Activated T-helper 9 cell treated with anti-CD3 and anti-CD28 coated beads, Interleukin-2, amount 50 U/mL, for 16 hours (primary cell): Measurements from ENCODE around the gene ZC3H8.
"Not testable (repeated sequence)": the region's sequence is repeated elsewhere in the genome, so short reads cannot be mapped to it uniquely, and the experiment has no call there.

Source experiments
- DNase-seq: peaks from one replicate; pipeline ENCODE4 v3.0.0-alpha.2; 2020; ENCODE audit warnings: low read depth

Gene ZC3H8

GRCh38 chr2:112254466-112255240, at the start of gene ZC3H8:
ZC3H8 (minus strand) TSS chr2:112255042; CDS start chr2:112254981, 61 bp downstream.
- peak; percentile 95 for DNase-seq

GRCh38 chr2:112304298-112304941, 49.6 kb upstream of the ZC3H8 start:
- DNase-seq: no peak

- no peak for DNase-seq
These were observed 47.1 kb upstream of the ZC3H8 start for GRCh38 chr2:112301973-112302372.

- DNase-seq: no peak
These were observed 46.3 kb upstream of the ZC3H8 start for GRCh38 chr2:112301171-112301584.

- no peak for DNase-seq
These were observed 41.6 kb upstream of the ZC3H8 start for GRCh38 chr2:112296407-112296806.

- no peak for DNase-seq
These were observed 40.7 kb upstream of the ZC3H8 start for GRCh38 chr2:112295407-112296078.

GRCh38 chr2:112293636-112294401, 39.0 kb upstream of the ZC3H8 start:
- no peak for DNase-seq

GRCh38 chr2:112290648-112291047, 35.8 kb upstream of the ZC3H8 start:
- DNase-seq: no peak

- no peak for DNase-seq
These were observed 35.2 kb upstream of the ZC3H8 start for GRCh38 chr2:112290088-112290487.

- not testable (repeated sequence) for DNase-seq
These were observed 28.7 kb upstream of the ZC3H8 start for GRCh38 chr2:112283535-112283934.

GRCh38 chr2:112282066-112282465, 27.2 kb upstream of the ZC3H8 start:
- not testable (repeated sequence) for DNase-seq

GRCh38 chr2:112277596-112278220, 22.9 kb upstream of the ZC3H8 start:
- DNase-seq: no peak

- no peak for DNase-seq
These were observed 22.1 kb upstream of the ZC3H8 start for GRCh38 chr2:112276954-112277353.

GRCh38 chr2:112275887-112276773, 21.3 kb upstream of the ZC3H8 start:
- DNase-seq: peak; percentile 67

- DNase-seq: peak; percentile 99
These were observed 20.6 kb upstream of the ZC3H8 start, which contains the start of gene ZC3H6 for GRCh38 chr2:112275311-112275886. ZC3H6 (plus strand) TSS chr2:112275597; CDS start chr2:112275995, 398 bp downstream.

- DNase-seq: no peak
These were observed 18.5 kb upstream of the ZC3H8 start for GRCh38 chr2:112273349-112273748.

- no peak for DNase-seq
These were observed 17.8 kb upstream of the ZC3H8 start for GRCh38 chr2:112272669-112273068.

- DNase-seq: no peak
These were observed 13.7 kb upstream of the ZC3H8 start for GRCh38 chr2:112268547-112268946.

GRCh38 chr2:112262876-112263275, 8.0 kb upstream of the ZC3H8 start:
- no peak for DNase-seq

GRCh38 chr2:112260295-112260625, 5.4 kb upstream of the ZC3H8 start:
- DNase-seq: no peak
